Placental pericyte (primary cell): ENCODE data around the gene EPHA1. TPM values are rescaled to one million over a fixed set of nuclear protein-coding genes. Genes with fewer than 3 reads are reported as not detected.

Source experiments
- small RNA-seq: library from RNA; depleted of rRNA; stranded (forward); fragments of <200 nt; gene quantifications from one replicate; pipeline ENCODE3, GENCODE V24; 2012; ENCODE audit warnings: low replicate concordance
- total RNA-seq: library from RNA; depleted of rRNA; stranded (reverse); fragments of >200 nt; gene quantifications from 2 replicates; pipeline ENCODE4 v1.2.3, GENCODE V29; 2012

Gene EPHA1
- total RNA-seq: 0.43 TPM in 1 of 2 replicates, not detected in the other

GRCh38 chr7:143408686-143409561, at the start of gene EPHA1:
Gene EPHA1 (minus strand): TSS chr7:143408856. CDS start chr7:143408805, 51 bp downstream.

GRCh38 chr7:143443153-143443552, 34.5 kb upstream of the EPHA1 start, which contains the start of gene TAS2R60:
Gene TAS2R60 (plus strand): TSS chr7:143443453. CDS start chr7:143443453, 0 bp downstream.

GRCh38 chr7:143380646-143381426, 27.8 kb downstream of the EPHA1 start, which contains the start of gene ZYX:
Gene ZYX (plus strand): TSS chr7:143381345. CDS start chr7:143381572, 227 bp downstream.

GRCh38 chr7:143362131-143363015, 46.3 kb downstream of the EPHA1 start, which contains the start of gene FAM131B:
Gene FAM131B (minus strand): TSS chr7:143362713. CDS start chr7:143362603, 110 bp downstream.

Small RNA genes within 50 kb of the gene (small RNA-seq; reads per million reads assigned to genes)
- 0.62 reads per million, percentile 26 among the genes with 10 or more reads in this experiment for gene MIR6892

Other genes starting within 250 kb of the EPHA1 start
- gene TAS2R39, start 225.4 kb downstream of the EPHA1 start, total RNA-seq: not detected in 2 replicates
- not detected in 2 replicates for gene TAS2R40, start 186.8 kb downstream of the EPHA1 start, total RNA-seq
- gene GSTK1, start 145.4 kb downstream of the EPHA1 start, total RNA-seq: 62.4 and 63.2 TPM in 2 replicates
- not detected in 2 replicates for gene TMEM139, start 123.9 kb downstream of the EPHA1 start, total RNA-seq
- gene CASP2, start 120.5 kb downstream of the EPHA1 start, total RNA-seq: 8.3 and 15.0 TPM in 2 replicates
- not detected in 2 replicates for gene CLCN1, start 92.7 kb downstream of the EPHA1 start, total RNA-seq
- gene FAM131B, start 46.1 kb downstream of the EPHA1 start, total RNA-seq: 0.44 and 1.1 TPM in 2 replicates
- 86.7 and 119 TPM in 2 replicates for gene ZYX, start 27.5 kb downstream of the EPHA1 start, total RNA-seq
- gene TAS2R60, start 34.6 kb upstream of the EPHA1 start, total RNA-seq: 0.29 TPM in 1 of 2 replicates, not detected in the other
- 0.29 TPM in 1 of 2 replicates, not detected in the other for gene TAS2R41, start 69.0 kb upstream of the EPHA1 start, total RNA-seq
- gene CTAGE15, start 162.9 kb upstream of the EPHA1 start, total RNA-seq: under 0.01 and 0.43 TPM in 2 replicates
- 0.22 and 1.9 TPM in 2 replicates for gene TCAF2, start 212.1 kb upstream of the EPHA1 start, total RNA-seq